ENCODE data around the gene EXOSC3. TPM values are rescaled to one million over a fixed set of nuclear protein-coding genes. Genes with fewer than 3 reads are reported as not detected.

Gene EXOSC3
- total RNA-seq, 4 donors from 2014 or later: 24.8 to 47.3 (median 39.5) TPM

DNA sequence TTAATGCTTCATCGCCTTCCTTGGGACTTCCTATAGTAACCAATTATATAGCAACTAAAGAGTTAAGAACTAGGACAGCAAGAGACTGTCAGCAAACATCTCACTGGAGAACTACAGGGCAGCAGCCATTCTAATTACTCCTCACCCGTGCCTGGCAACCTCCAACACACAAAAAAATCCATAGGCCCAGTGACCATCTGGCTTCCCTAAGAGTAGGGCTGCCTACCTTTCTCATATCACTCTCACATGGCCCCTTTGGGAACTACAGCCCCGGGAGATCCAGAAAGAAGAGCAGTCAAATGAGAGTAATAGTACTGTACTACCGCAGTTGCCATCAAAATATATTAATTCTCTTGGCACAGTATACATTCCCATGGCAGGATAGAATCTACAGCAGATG lies 21.4 kb upstream of the EXOSC3 start:
- TF ChIP-seq, protein P1, sequence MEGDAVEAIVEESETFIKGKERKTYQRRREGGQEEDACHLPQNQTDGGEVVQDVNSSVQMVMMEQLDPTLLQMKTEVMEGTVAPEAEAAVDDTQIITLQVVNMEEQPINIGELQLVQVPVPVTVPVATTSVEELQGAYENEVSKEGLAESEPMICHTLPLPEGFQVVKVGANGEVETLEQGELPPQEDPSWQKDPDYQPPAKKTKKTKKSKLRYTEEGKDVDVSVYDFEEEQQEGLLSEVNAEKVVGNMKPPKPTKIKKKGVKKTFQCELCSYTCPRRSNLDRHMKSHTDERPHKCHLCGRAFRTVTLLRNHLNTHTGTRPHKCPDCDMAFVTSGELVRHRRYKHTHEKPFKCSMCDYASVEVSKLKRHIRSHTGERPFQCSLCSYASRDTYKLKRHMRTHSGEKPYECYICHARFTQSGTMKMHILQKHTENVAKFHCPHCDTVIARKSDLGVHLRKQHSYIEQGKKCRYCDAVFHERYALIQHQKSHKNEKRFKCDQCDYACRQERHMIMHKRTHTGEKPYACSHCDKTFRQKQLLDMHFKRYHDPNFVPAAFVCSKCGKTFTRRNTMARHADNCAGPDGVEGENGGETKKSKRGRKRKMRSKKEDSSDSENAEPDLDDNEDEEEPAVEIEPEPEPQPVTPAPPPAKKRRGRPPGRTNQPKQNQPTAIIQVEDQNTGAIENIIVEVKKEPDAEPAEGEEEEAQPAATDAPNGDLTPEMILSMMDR (IDR thresholded peaks at IDR 0.05): no peak
- ATAC-seq (ENCODE audit: low FRiP score): no peak
- no peak for DNase-seq (ENCODE audit: low spot score)

DNA sequence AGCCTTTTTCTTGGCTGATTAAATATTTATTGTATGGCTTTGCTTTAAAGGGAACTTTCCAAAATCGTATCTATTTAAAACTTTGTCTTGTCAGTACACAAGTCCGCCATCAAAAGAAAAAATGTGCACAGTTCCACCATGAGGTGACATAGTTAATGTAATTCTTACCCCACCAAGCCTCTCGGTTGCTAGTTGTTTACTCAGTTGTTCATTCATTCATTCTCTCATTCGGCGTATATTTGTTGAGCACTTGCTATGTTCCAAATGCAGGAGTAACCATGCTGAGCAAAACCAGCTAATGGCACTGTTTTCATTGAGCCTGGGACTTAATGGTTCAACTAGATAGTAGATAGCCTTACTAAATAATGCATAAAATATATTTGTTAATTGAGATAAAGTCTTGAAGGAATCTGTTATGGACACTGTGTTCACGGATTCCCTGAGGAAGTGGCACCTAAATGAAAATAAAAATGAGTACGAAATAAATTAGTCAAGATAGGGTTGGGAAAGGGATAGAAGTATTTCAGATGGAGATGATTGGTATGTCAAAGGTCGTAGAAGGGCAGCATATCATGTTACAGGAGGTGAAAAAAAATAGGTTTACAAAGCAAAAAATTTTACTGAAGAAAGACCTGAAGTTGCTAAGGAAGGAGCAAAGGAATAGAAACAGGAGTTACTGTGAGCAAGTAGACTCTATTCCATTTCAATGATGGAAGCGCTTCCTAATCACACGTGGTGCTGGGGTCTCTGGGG lies 17.3 kb upstream of the EXOSC3 start:
- no peak for ATAC-seq (ENCODE audit: low FRiP score)
- DNase-seq (ENCODE audit: low spot score): no peak
- TF ChIP-seq, protein P1 (IDR thresholded peaks at IDR 0.05): no peak

DNA sequence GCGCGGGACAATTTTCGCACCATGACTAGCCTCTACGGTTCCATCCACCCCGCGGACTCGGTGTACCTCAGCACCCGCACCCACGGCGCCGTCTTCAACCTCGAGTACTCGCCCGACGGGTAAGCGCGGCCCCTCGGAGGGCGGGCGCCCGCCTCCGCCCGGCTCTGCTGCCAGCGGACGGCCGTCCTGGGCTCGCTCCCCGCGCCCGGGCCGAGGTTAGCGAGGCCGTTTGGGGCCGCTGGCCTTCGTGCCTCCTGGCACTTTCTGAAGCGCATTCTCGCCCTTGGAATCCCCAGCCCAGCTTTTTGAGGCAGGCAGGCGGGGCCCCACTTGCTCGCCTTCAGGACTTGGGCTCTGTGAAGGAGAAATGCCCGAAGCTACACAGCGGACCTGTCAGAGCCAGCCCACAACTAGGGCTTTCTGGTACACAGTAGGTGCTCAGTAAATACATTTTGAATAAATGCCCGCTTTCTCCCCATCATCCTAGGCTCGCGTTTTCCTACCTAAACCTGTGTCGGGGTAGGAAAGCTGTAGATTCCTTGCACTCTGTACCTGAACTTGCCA lies 16.5 kb upstream of the EXOSC3 start:
- peak; percentile 67 for ATAC-seq (ENCODE audit: low FRiP score)
- no peak for DNase-seq (ENCODE audit: low spot score)

GRCh38 chr9:37800631-37801286 lies 15.9 kb upstream of the EXOSC3 start, which contains the start of gene DCAF10:
Gene DCAF10, plus strand, starts transcription at chr9:37800797. Its CDS starts 70 bp downstream, at chr9:37800867.
- TF ChIP-seq, protein P1 (IDR thresholded peaks at IDR 0.05): no peak
- ATAC-seq (ENCODE audit: low FRiP score) (peak; percentile 95), DNase-seq (ENCODE audit: low spot score) (peak; percentile 71)

More for the DNA sequence above, 16.5 kb upstream of the EXOSC3 start:
- TF ChIP-seq, protein P1 (IDR thresholded peaks at IDR 0.05): no peak

DNA sequence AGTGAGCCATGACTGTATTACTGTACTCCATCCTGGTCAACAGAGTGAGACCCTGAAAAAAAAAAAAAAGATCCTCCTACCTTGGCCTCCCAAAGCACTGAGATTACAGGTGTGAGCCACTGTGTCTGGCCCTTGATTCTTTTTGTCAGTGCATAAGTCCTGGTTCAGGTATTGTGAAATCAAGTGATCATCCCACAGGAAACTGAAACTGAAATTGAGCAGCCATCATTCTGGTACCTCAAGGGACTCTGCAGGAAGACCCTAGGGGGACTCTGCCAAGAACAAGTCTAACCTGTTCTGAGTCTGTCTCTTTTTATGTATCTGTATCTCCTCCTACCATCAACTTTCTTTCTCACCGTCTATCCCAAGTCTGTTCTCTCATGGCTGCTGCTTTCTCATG lies 13.8 kb upstream of the EXOSC3 start:
- ATAC-seq (ENCODE audit: low FRiP score) (no peak), DNase-seq (ENCODE audit: low spot score) (no peak)
- TF ChIP-seq, protein P1 (IDR thresholded peaks at IDR 0.05): no peak

DNA sequence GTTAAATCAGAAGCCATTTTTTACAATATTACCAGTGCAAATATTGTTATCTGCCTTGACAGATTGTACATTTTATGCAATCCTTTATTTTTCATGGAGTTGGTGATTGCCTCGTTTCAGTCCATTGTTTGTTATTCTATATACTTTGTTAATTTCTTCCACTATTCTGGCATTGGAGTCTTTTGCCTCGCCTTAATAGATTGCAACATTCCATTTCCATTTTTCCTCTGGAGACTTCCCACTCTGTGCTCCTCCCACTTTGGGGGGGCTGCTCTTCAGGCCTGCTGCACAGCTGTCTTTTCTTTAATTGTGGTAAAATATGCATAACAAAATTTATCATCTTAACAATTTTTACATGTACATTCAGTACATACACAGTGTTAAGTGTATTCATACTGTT lies 11.4 kb upstream of the EXOSC3 start:
- DNase-seq (ENCODE audit: low spot score) (no peak), ATAC-seq (ENCODE audit: low FRiP score) (no peak)
- TF ChIP-seq, protein P1 (IDR thresholded peaks at IDR 0.05): no peak

Data from omental fat pad (tissue), 4 donors.